Caco-2 (cell line): ENCODE data around the gene FAM114A2. TPM values are rescaled to one million over a fixed set of nuclear protein-coding genes. Genes with fewer than 3 reads are reported as not detected.

Source experiments
- BruUV-seq: library from RNA; stranded (reverse); fragments of 400-500 nt; replicated peaks from 2 replicates; lab custom pipeline; 2021; lab: Mats Ljungman, UMichigan
- CTCF ChIA-PET: fragments of 300-600 bp; sonication (Branson Sonifier 250); formaldehyde crosslinking; loops from one replicate; lab custom pipeline; 2022; ENCODE audit warnings: antibody characterized with exemption; lab: Charles Lee
- POLR2A ChIA-PET: fragments of 300-600 bp; sonication (Branson Sonifier 250); formaldehyde crosslinking; loops from one replicate; lab custom pipeline; 2022; ENCODE audit warnings: antibody characterized with exemption; lab: Charles Lee
- DNase-seq, 2 experiments: peaks; one replicate each; pipeline versions ENCODE4 v3.0.0 to v3.0.0-alpha.2; 2020 to 2022
- H3K27me3 ChIP-seq: replicated peaks from 2 replicates; pipeline ENCODE4 v1.6.0; 2011; ENCODE audit warnings: low read length; ENCODE audit not compliant: control insufficient read depth, insufficient read depth
- H3K36me3 ChIP-seq: 2 replicates; pipeline ENCODE4 v1.5.1; 2011; ENCODE audit warnings: low read length; ENCODE audit not compliant: control insufficient read depth, insufficient read depth
- H3K4me1 ChIP-seq: fragments of 250-450 bp; sonication (Bioruptor Pico); 2 replicates; pipeline ENCODE4 v1.5.1; 2020; ENCODE audit warnings: mild to moderate bottlenecking
- H3K4me3 ChIP-seq: 2 replicates; pipeline ENCODE4 v1.5.1; 2011; ENCODE audit warnings: low read depth, mild to moderate bottlenecking, control low read depth, low read length
- H3K9me3 ChIP-seq: fragments of 250-450 bp; sonication (Bioruptor Pico); 2 replicates; pipeline ENCODE4 v1.5.1; 2020; ENCODE audit warnings: mild to moderate bottlenecking, moderate library complexity
- H3K27ac Mint-ChIP-seq: one replicate; pipeline ENCODE4 v1.8.0; 2022; ENCODE audit warnings: mixed read lengths; ENCODE audit not compliant: unreplicated experiment
- H3K27me3 Mint-ChIP-seq: one replicate; pipeline ENCODE4 v1.8.0; 2022; ENCODE audit warnings: mixed read lengths; ENCODE audit not compliant: insufficient read depth, unreplicated experiment
- H3K36me3 Mint-ChIP-seq: one replicate; pipeline ENCODE4 v1.8.0; 2022; ENCODE audit warnings: mild to moderate bottlenecking, mixed read lengths; ENCODE audit not compliant: insufficient read depth, unreplicated experiment
- H3K4me1 Mint-ChIP-seq: one replicate; pipeline ENCODE4 v1.8.0; 2022; ENCODE audit warnings: low read depth, mixed read lengths; ENCODE audit not compliant: unreplicated experiment
- H3K4me3 Mint-ChIP-seq: one replicate; pipeline ENCODE4 v1.8.0; 2022; ENCODE audit warnings: mild to moderate bottlenecking, moderate library complexity, mixed read lengths; ENCODE audit not compliant: unreplicated experiment
- H3K9me3 Mint-ChIP-seq: one replicate; pipeline ENCODE4 v1.8.0; 2022; ENCODE audit warnings: mixed read lengths; ENCODE audit not compliant: unreplicated experiment
- intact Hi-C: fragments of 100-400 bp; cut with micrococcal nuclease; formaldehyde crosslinking; loops from one replicate; pipeline ENCODE4 v1.10.0; 2022; ENCODE audit not compliant: unreplicated experiment
- total RNA-seq: library from RNA; stranded (reverse); gene quantifications from 2 replicates; pipeline ENCODE4 v1.2.3, GENCODE V29; 2022
- TF ChIP-seq, protein P1 (sequence below), 2 experiments: fragments of 200-600 bp in 1 of 2; IDR thresholded peaks; 1 replicate in 1 of 2; 2 replicates in 1 of 2; pipeline versions ENCODE4 v1.5.1 to v1.8.0; 2011 to 2022; ENCODE audit warnings: antibody characterized with exemption in 1 of 2, control low read depth in 1 of 2, inconsistent platforms in 1 of 2, low read depth in 1 of 2, low read length in 1 of 2, mild to moderate bottlenecking in 1 of 2, moderate library complexity in 1 of 2; ENCODE audit not compliant: insufficient read depth in 1 of 2, severe bottlenecking in 1 of 2, unreplicated experiment in 1 of 2

FAM114A2 gene
- total RNA-seq, 1 experiment from 2014 or later: 15.6 TPM

GRCh38 chr5:153974813-153975163 is 63.9 kb downstream of the FAM114A2 start:
- no peaks in the 10 kb centered on the region for H3K9me3 ChIP-seq
- ChIA-PET POLR2A (no interaction called here), CTCF (interaction anchor here (0.6 to 2.4 kb wide), 9 partner anchors 10 to 431 kb away, joined by 3 to 14 read pairs (median 5); partner anchors contain the start of genes FAM114A2, GALNT10 and MFAP3)
- Mint-ChIP-seq H3K4me1 (no peaks in the 10 kb centered on the region), H3K27ac (no peak overlapping the region), H3K36me3 (no peaks in the 10 kb centered on the region), H3K4me3 (no peak overlapping the region), H3K27me3 (peaks cover 11% of the 10 kb centered on the region), H3K9me3 (no peaks in the 10 kb centered on the region)
- TF ChIP-seq, protein P1, sequence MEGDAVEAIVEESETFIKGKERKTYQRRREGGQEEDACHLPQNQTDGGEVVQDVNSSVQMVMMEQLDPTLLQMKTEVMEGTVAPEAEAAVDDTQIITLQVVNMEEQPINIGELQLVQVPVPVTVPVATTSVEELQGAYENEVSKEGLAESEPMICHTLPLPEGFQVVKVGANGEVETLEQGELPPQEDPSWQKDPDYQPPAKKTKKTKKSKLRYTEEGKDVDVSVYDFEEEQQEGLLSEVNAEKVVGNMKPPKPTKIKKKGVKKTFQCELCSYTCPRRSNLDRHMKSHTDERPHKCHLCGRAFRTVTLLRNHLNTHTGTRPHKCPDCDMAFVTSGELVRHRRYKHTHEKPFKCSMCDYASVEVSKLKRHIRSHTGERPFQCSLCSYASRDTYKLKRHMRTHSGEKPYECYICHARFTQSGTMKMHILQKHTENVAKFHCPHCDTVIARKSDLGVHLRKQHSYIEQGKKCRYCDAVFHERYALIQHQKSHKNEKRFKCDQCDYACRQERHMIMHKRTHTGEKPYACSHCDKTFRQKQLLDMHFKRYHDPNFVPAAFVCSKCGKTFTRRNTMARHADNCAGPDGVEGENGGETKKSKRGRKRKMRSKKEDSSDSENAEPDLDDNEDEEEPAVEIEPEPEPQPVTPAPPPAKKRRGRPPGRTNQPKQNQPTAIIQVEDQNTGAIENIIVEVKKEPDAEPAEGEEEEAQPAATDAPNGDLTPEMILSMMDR (IDR thresholded peaks at IDR 0.05; ENCODE audit: insufficient read depth in 1 of 2, low read depth in 1 of 2, low read length in 1 of 2, severe bottlenecking in 1 of 2, unreplicated experiment in 1 of 2): no peak
- H3K27me3 ChIP-seq: no peaks in the 10 kb centered on the region
- no peaks in the 10 kb centered on the region for H3K36me3 ChIP-seq
- no peak overlapping the region for H3K4me3 ChIP-seq
- H3K4me1 ChIP-seq: no peaks in the 10 kb centered on the region
- DNase-seq: no peak
- intact Hi-C loops: loop anchor here (1.0 kb wide), 5 partner anchors 64 to 666 kb away; partner anchors contain the start of genes FAM114A2 and MFAP3
- no TSS peak for BruUV-seq

GRCh38 chr5:153974131-153974812 is 64.4 kb downstream of the FAM114A2 start:
- Histone ChIP-seq H3K4me1 (no peaks in the 10 kb centered on the region), H3K9me3 (no peaks in the 10 kb centered on the region), H3K27me3 (no peaks in the 10 kb centered on the region), H3K4me3 (no peak overlapping the region), H3K36me3 (no peaks in the 10 kb centered on the region)
- peaks cover 11% of the 10 kb centered on the region for H3K27me3 Mint-ChIP-seq
- DNase-seq: peak in 1 of 2 experiments; percentile 52
- H3K9me3 Mint-ChIP-seq: no peaks in the 10 kb centered on the region
- CTCF ChIA-PET: interaction anchor here (0.6 to 2.4 kb wide), 10 partner anchors 10 to 468 kb away, joined by 3 to 14 read pairs (median 5); partner anchors contain the start of genes FAM114A2, GALNT10 and MFAP3
- POLR2A ChIA-PET: no interaction called here
- intact Hi-C loops: loop anchor here (1.0 kb wide), 5 partner anchors 64 to 666 kb away; partner anchors contain the start of genes FAM114A2 and MFAP3
- H3K4me3 Mint-ChIP-seq: no peak overlapping the region
- no peak overlapping the region for H3K27ac Mint-ChIP-seq
- H3K4me1 Mint-ChIP-seq: no peaks in the 10 kb centered on the region
- BruUV-seq: no TSS peak
- H3K36me3 Mint-ChIP-seq: no peaks in the 10 kb centered on the region
- TF ChIP-seq, protein P1 (IDR thresholded peaks at IDR 0.05; ENCODE audit: insufficient read depth in 1 of 2, low read depth in 1 of 2, low read length in 1 of 2, severe bottlenecking in 1 of 2, unreplicated experiment in 1 of 2): peak; percentile 80 to 81

- Mint-ChIP-seq H3K4me3 (no peak overlapping the region), H3K4me1 (no peaks in the 10 kb centered on the region), H3K27ac (no peak overlapping the region), H3K36me3 (no peaks in the 10 kb centered on the region), H3K9me3 (no peaks in the 10 kb centered on the region), H3K27me3 (peaks cover 15% of the 10 kb centered on the region)
- no peak for DNase-seq
- Histone ChIP-seq H3K27me3 (no peaks in the 10 kb centered on the region), H3K4me3 (no peak overlapping the region), H3K9me3 (no peaks in the 10 kb centered on the region), H3K36me3 (no peaks in the 10 kb centered on the region), H3K4me1 (no peaks in the 10 kb centered on the region)
- ChIA-PET POLR2A (no interaction called here), CTCF (no interaction called here)
- TF ChIP-seq, protein P1 (IDR thresholded peaks at IDR 0.05; ENCODE audit: insufficient read depth in 1 of 2, low read depth in 1 of 2, low read length in 1 of 2, severe bottlenecking in 1 of 2, unreplicated experiment in 1 of 2): no peak
- no TSS peak for BruUV-seq
- intact Hi-C loops: no loop called here
Measured at GRCh38 chr5:153972240-153972639, 66.5 kb downstream of the FAM114A2 start.
